ENCODE measurements around the gene CEMIP.

GRCh38 chr15:80892414-80892813 is 113.2 kb downstream of the CEMIP start:
- TF ChIP-seq POLR2A (IDR thresholded peaks at IDR 0.05) (no peak), CTCF (IDR thresholded peaks at IDR 0.05) (no peak)
